Keratinocyte (primary cell): ENCODE results near the gene HDDC2. TPM values are rescaled to one million over a fixed set of nuclear protein-coding genes. Genes with fewer than 3 reads are reported as not detected.

ENCODE experiments used
- DNase-seq: peaks from one replicate; pipeline ENCODE4 v3.0.0-alpha.2; 2011; ENCODE audit warnings: low read depth, missing footprints, low spot score
- FAIRE-seq: peaks from 2 replicates; lab custom pipeline; 2011; peaks lifted over from hg19 to GRCh38; lab: Jason Lieb, UNC
- H2AFZ ChIP-seq: 2 replicates; pipeline ENCODE4 v1.6.0; 2012; ENCODE audit warnings: low read length, control low read depth, inconsistent platforms; ENCODE audit not compliant: control insufficient read depth
- H3K27ac ChIP-seq: 2 replicates; pipeline ENCODE4 v1.5.1; 2011; ENCODE audit warnings: low read length; ENCODE audit not compliant: control insufficient read depth, insufficient read depth
- H3K27me3 ChIP-seq: 3 replicates; pipeline ENCODE4 v1.6.0; 2011; ENCODE audit warnings: low read length; ENCODE audit not compliant: control insufficient read depth, insufficient read depth; ENCODE audit errors: extremely low read depth
- H3K36me3 ChIP-seq, 2 experiments: 2 replicates in 1 of 2; 3 replicates in 1 of 2; pipeline ENCODE4 v1.5.1; 2011; ENCODE audit warnings: low read length in 2 of 2, mild to moderate bottlenecking in 1 of 2; ENCODE audit not compliant: control insufficient read depth in 2 of 2, insufficient read depth in 2 of 2; ENCODE audit errors: extremely low read depth in 1 of 2
- H3K4me1 ChIP-seq: 3 replicates; pipeline ENCODE4 v1.5.1; 2011; ENCODE audit warnings: low read length; ENCODE audit not compliant: control insufficient read depth, insufficient read depth; ENCODE audit errors: extremely low read depth
- H3K4me2 ChIP-seq: 3 replicates; pipeline ENCODE4 v1.6.0; 2011; ENCODE audit warnings: low read depth, low read length; ENCODE audit not compliant: control insufficient read depth, insufficient read depth; ENCODE audit errors: extremely low read depth
- H3K4me3 ChIP-seq, 3 experiments: fragments of 200-600 bp in 1 of 3; sonication (generic) in 1 of 3; 2 replicates in 2 of 3; 3 replicates in 1 of 3; pipeline ENCODE4 v1.5.1; 2011 to 2016; ENCODE audit warnings: low read length in 3 of 3, mild to moderate bottlenecking in 3 of 3, control low read depth in 2 of 3, inconsistent platforms in 1 of 3, low read depth in 1 of 3, mixed read lengths in 1 of 3, mixed run types in 1 of 3, moderate library complexity in 1 of 3; ENCODE audit not compliant: control insufficient read depth in 2 of 3, insufficient read depth in 2 of 3; ENCODE audit errors: extremely low read depth in 1 of 3
- H3K79me2 ChIP-seq: 2 replicates; pipeline ENCODE4 v1.6.0; 2012; ENCODE audit warnings: low read length; ENCODE audit not compliant: control insufficient read depth, insufficient read depth
- H3K9ac ChIP-seq: 3 replicates; pipeline ENCODE4 v1.6.0; 2011; ENCODE audit warnings: low read length; ENCODE audit not compliant: control insufficient read depth, insufficient read depth; ENCODE audit errors: extremely low read depth
- H3K9me1 ChIP-seq: 3 replicates; pipeline ENCODE4 v1.6.0; 2011; ENCODE audit warnings: low read length; ENCODE audit not compliant: control insufficient read depth, insufficient read depth; ENCODE audit errors: extremely low read depth
- H3K9me3 ChIP-seq: 2 replicates; pipeline ENCODE4 v1.5.1; 2012; ENCODE audit warnings: low read depth, low read length; ENCODE audit not compliant: control insufficient read depth
- H4K20me1 ChIP-seq: 3 replicates; pipeline ENCODE4 v1.6.0; 2011; ENCODE audit warnings: low read length; ENCODE audit not compliant: control insufficient read depth, insufficient read depth; ENCODE audit errors: extremely low read depth
- CTCF ChIP-seq, 3 experiments: IDR thresholded peaks in 1 of 3; conservative IDR thresholded peaks in 1 of 3; optimal IDR thresholded peaks in 1 of 3; 2 replicates in 2 of 3; 3 replicates in 1 of 3; pipeline versions ENCODE3 to v1.5.1; 2011; ENCODE audit warnings: low read length in 3 of 3, mild to moderate bottlenecking in 3 of 3, moderate library complexity in 2 of 3, control low read depth in 1 of 3, inconsistent platforms in 1 of 3; ENCODE audit not compliant: insufficient read depth in 2 of 3; ENCODE audit errors: extremely low read depth in 1 of 3
- EZH2 ChIP-seq: IDR thresholded peaks from one replicate; pipeline ENCODE4 v1.6.1; 2012; ENCODE audit warnings: inconsistent platforms, mild to moderate bottlenecking, low read length, moderate library complexity
- dilution Hi-C: fragments of 300-500 bp; cut with MboI; formaldehyde crosslinking; loops from one replicate; pipeline ENCODE4 v1.7.0; 2020; ENCODE audit warnings: low sequenced_read_pairs; ENCODE audit not compliant: extremely low pct_ligation_motif_present
- polyA plus RNA-seq, 5 experiments: library from polyadenylated mRNA; depleted of rRNA in 3 of 5; stranded (reverse) in 3 of 5; stranded (forward) in 1 of 5; unstranded in 1 of 5; fragments of >200 nt; gene quantifications; 1 replicate in 1 of 5; 2 replicates in 3 of 5; 3 replicates in 1 of 5; pipeline versions ENCODE4 v1.2.1 to v1.2.3, GENCODE V29; 2011 to 2012; ENCODE audit warnings: missing spikeins in 2 of 5, low read depth in 1 of 5, low replicate concordance in 1 of 5

HDDC2 gene
- polyA plus RNA-seq, 1 donor (not counting 4 experiments of a cell fraction or from before 2014, with no cell fraction given), result 75.8 TPM

GRCh38 chr6:125254321-125254720 is 47.4 kb downstream of the HDDC2 start:
- dilution Hi-C loops, result no loop called here
- no peak for DNase-seq

GRCh38 chr6:125253881-125254280 is 47.9 kb downstream of the HDDC2 start:
- H3K9ac ChIP-seq, result no peak overlapping the region
- H3K4me2 ChIP-seq, result peak overlapping the region; percentile 51
- no peak overlapping the region for H3K4me3 ChIP-seq
- H4K20me1 ChIP-seq, result no peaks in the 10 kb centered on the region
- TF ChIP-seq CTCF (optimal IDR thresholded peaks at IDR 0.05 in 1 of 3, IDR thresholded peaks at IDR 0.05 in 1 of 3, conservative IDR thresholded peaks at IDR 0.05 in 1 of 3; ENCODE audit: extremely low read depth in 1 of 3, insufficient read depth in 2 of 3, low read length in 3 of 3) (no peak), EZH2 (no peak)
- no peak overlapping the region for H2AFZ ChIP-seq
- FAIRE-seq (peak; percentile 76), DNase-seq (no peak)
- no peaks in the 10 kb centered on the region for H3K79me2 ChIP-seq
- H3K4me1 ChIP-seq, result peaks cover 28% of the 10 kb centered on the region
- no peaks in the 10 kb centered on the region for H3K27me3 ChIP-seq
- H3K9me1 ChIP-seq, result no peaks in the 10 kb centered on the region
- dilution Hi-C loops, result no loop called here
- peaks cover 0 to 2% of the 10 kb centered on the region in 2 experiments for H3K36me3 ChIP-seq
- no peak overlapping the region for H3K27ac ChIP-seq
- no peaks in the 10 kb centered on the region for H3K9me3 ChIP-seq

More at GRCh38 chr6:125254321-125254720, 47.4 kb downstream of the HDDC2 start:
- Histone ChIP-seq H4K20me1 (no peaks in the 10 kb centered on the region), H3K79me2 (no peaks in the 10 kb centered on the region), H2AFZ (no peak overlapping the region), H3K4me3 (no peak overlapping the region), H3K36me3 (peaks cover 0 to 2% of the 10 kb centered on the region in 2 experiments), H3K27me3 (no peaks in the 10 kb centered on the region), H3K4me1 (peaks cover 28% of the 10 kb centered on the region), H3K9me1 (no peaks in the 10 kb centered on the region), H3K9ac (no peak overlapping the region), H3K4me2 (peak overlapping the region; percentile 51), H3K27ac (no peak overlapping the region), H3K9me3 (no peaks in the 10 kb centered on the region)
- no peak for FAIRE-seq
- TF ChIP-seq EZH2 (no peak), CTCF (optimal IDR thresholded peaks at IDR 0.05 in 1 of 3, IDR thresholded peaks at IDR 0.05 in 1 of 3, conservative IDR thresholded peaks at IDR 0.05 in 1 of 3; ENCODE audit: extremely low read depth in 1 of 3, insufficient read depth in 2 of 3, low read length in 3 of 3) (no peak)
